K562 (cell line): ENCODE data around the gene HGS. TPM values are rescaled to one million over a fixed set of nuclear protein-coding genes. Genes with fewer than 3 reads are reported as not detected.

ENCODE experiments used
- CBX2 ChIP-seq: fragments of 200-600 bp; sonication (generic); IDR thresholded peaks from one replicate; pipeline ENCODE4 v1.6.1; 2012; ENCODE audit warnings: mild to moderate bottlenecking, low read length, inconsistent platforms; ENCODE audit not compliant: insufficient read depth, poor library complexity, severe bottlenecking
- CHD2 ChIP-seq: IDR thresholded peaks from 2 replicates; pipeline ENCODE4 v1.6.1; 2011; ENCODE audit warnings: low read depth, low read length
- E2F6 ChIP-seq, 2 experiments: IDR thresholded peaks; 2 replicates each; pipeline ENCODE4 v1.6.1; 2011; ENCODE audit warnings: borderline replicate concordance in 1 of 2, control low read depth in 1 of 2, low read depth in 1 of 2, low read length in 1 of 2, mild to moderate bottlenecking in 1 of 2, mixed read lengths in 1 of 2, moderate library complexity in 1 of 2; ENCODE audit not compliant: insufficient read depth in 1 of 2, insufficient read length in 1 of 2, poor library complexity in 1 of 2, severe bottlenecking in 1 of 2; ENCODE audit errors: extremely low read depth in 1 of 2
- ETV6 ChIP-seq, 3 experiments: fragments of 150-350 bp in 1 of 3; sonication (generic) in 1 of 3; formaldehyde crosslinking in 1 of 3; IDR thresholded peaks; 2 replicates each; pipeline versions ENCODE4 v1.6.1 to v1.8.0; 2014 to 2022; ENCODE audit warnings: borderline replicate concordance in 2 of 3, low read depth in 2 of 3, antibody characterized with exemption in 1 of 3, low read length in 1 of 3, mild to moderate bottlenecking in 1 of 3, missing genetic modification reagents in 1 of 3
- FOXK1 ChIP-seq: sonication (generic); formaldehyde crosslinking; IDR thresholded peaks from 2 replicates; pipeline ENCODE4 v1.8.0; 2022; ENCODE audit warnings: missing genetic modification reagents, mild to moderate bottlenecking, borderline replicate concordance
- GABPA ChIP-seq: fragments of 200-800 bp; sonication (Bioruptor generic); conservative IDR thresholded peaks from 2 replicates; pipeline ENCODE4 v1.6.1; 2016; ENCODE audit warnings: low read depth, missing genetic modification characterization, missing compliant biosample characterization
- HCFC1 ChIP-seq: IDR thresholded peaks from 2 replicates; pipeline ENCODE4 v1.6.1; 2012; ENCODE audit warnings: low read depth, low read length, improper control_type of control experiment
- MEIS2 ChIP-seq: fragments of 450-650 bp; IDR thresholded peaks from 2 replicates; pipeline ENCODE4 v1.6.1; 2014; ENCODE audit warnings: mild to moderate bottlenecking; ENCODE audit not compliant: partially characterized antibody
- NFXL1 ChIP-seq: fragments of 450-650 bp; formaldehyde crosslinking; IDR thresholded peaks from 2 replicates; pipeline ENCODE4 v1.4.0; 2021; ENCODE audit warnings: mild to moderate bottlenecking
- PHB ChIP-seq: fragments of 250-450 bp; sonication (Bioruptor Pico); IDR thresholded peaks from 2 replicates; pipeline ENCODE4 v1.5.0; 2021
- POLR2G ChIP-seq: fragments of 200-400 bp; formaldehyde crosslinking; IDR thresholded peaks from 2 replicates; pipeline ENCODE4 v1.6.1; 2017; ENCODE audit warnings: low read depth, mild to moderate bottlenecking, antibody characterized with exemption, low read length, moderate library complexity
- RBM15 ChIP-seq: fragments of 200-400 bp; formaldehyde crosslinking; IDR thresholded peaks from 2 replicates; pipeline ENCODE4 v1.6.1; 2018; ENCODE audit warnings: mild to moderate bottlenecking, low read length, moderate library complexity; ENCODE audit not compliant: insufficient read depth
- RNF2 ChIP-seq: sonication (generic); IDR thresholded peaks from 2 replicates; pipeline ENCODE4 v1.6.1; 2016
- SMARCA5 ChIP-seq: fragments of 450-650 bp; IDR thresholded peaks from 2 replicates; pipeline ENCODE4 v1.6.1; 2016
- SP2 ChIP-seq: IDR thresholded peaks from 2 replicates; pipeline ENCODE4 v1.6.1; 2011; ENCODE audit warnings: mild to moderate bottlenecking, low read depth, low read length, moderate library complexity; ENCODE audit not compliant: poor library complexity, severe bottlenecking; ENCODE audit errors: extremely low read depth
- WHSC1 ChIP-seq: IDR thresholded peaks from one replicate; pipeline ENCODE4 v1.6.1; 2012; ENCODE audit warnings: low read length, control low read depth, inconsistent platforms
- ZNF212 ChIP-seq: fragments of 450-650 bp; formaldehyde crosslinking; IDR thresholded peaks from 2 replicates; pipeline ENCODE4 v1.4.0; 2020; ENCODE audit warnings: mild to moderate bottlenecking
- ZNF232 ChIP-seq: sonication (generic); formaldehyde crosslinking; IDR thresholded peaks from 2 replicates; pipeline ENCODE4 v1.8.0; 2022; ENCODE audit warnings: mild to moderate bottlenecking, missing genetic modification reagents
- ZNF354B ChIP-seq: fragments of 250-450 bp; sonication (Bioruptor Pico); IDR thresholded peaks from 2 replicates; pipeline ENCODE4 v1.4.0; 2020
- ZNF407 ChIP-seq: fragments of 450-650 bp; IDR thresholded peaks from 2 replicates; pipeline ENCODE4 v1.6.1; 2016; ENCODE audit warnings: low read depth
- ZNF695 ChIP-seq: fragments of 450-650 bp; formaldehyde crosslinking; IDR thresholded peaks from 2 replicates; pipeline ENCODE4 v1.4.0; 2020; ENCODE audit warnings: mild to moderate bottlenecking, moderate library complexity
- ZNF780A ChIP-seq: fragments of 250-450 bp; sonication (Bioruptor Pico); IDR thresholded peaks from 2 replicates; pipeline ENCODE4 v1.5.0; 2021; ENCODE audit warnings: mild to moderate bottlenecking
- polyA plus RNA-seq, 8 experiments: library from polyadenylated mRNA; depleted of rRNA in 4 of 8; stranded (reverse) in 5 of 8; unstranded in 3 of 8; fragments of >200 nt; fragmentation: Nextera tagmentation in 2 of 8; fragmentation: Illumina TruSeq in 1 of 8; extraction: Ambion mirVana in 2 of 8; extraction: Trizol in 1 of 8; gene quantifications; 2 replicates each; pipeline versions ENCODE4 v1.2.1 to v1.2.3, GENCODE V29; 2011 to 2014; ENCODE audit warnings: inconsistent platforms in 1 of 8, missing spikeins in 1 of 8
- total RNA-seq, 7 experiments: library from RNA; depleted of rRNA in 6 of 7; stranded (reverse); fragments of >200 nt in 6 of 7; fragmentation: Illumina TruSeq in 2 of 7; extraction: Trizol in 2 of 7; gene quantifications; 2 replicates each; pipeline versions ENCODE4 v1.2.1 to v1.2.3, GENCODE V29; 2011 to 2021; ENCODE audit warnings: low replicate concordance in 1 of 7

HGS gene
- total and polyA plus RNA-seq, 9 of the 15 experiments (the other 6 are each of a cell fraction or from before 2014, with no cell fraction given) = 3.9 to 176 (median 77.1) TPM

GRCh38 chr17:81683208-81683583 is 615 bp upstream of the HGS start (continued):
- TF ChIP-seq MEIS2 (no peak), ETV6 (IDR thresholded peaks at IDR 0.05; ENCODE audit: borderline replicate concordance in 1 of 2, low read depth in 2 of 2, low read length in 1 of 2) (no peak), ETV6 (CRISPR knock-in tag; IDR thresholded peaks at IDR 0.05; ENCODE audit: borderline replicate concordance) (no peak), ZNF695 (CRISPR knock-in tag) (no peak), GABPA (no peak), ZNF407 (no peak), HCFC1 (no peak), NFXL1 (CRISPR knock-in tag) (no peak), ZNF780A (CRISPR knock-in tag) (no peak), E2F6 (IDR thresholded peaks at IDR 0.05; ENCODE audit: borderline replicate concordance in 1 of 2, extremely low read depth in 1 of 2, insufficient read depth in 1 of 2, insufficient read length in 1 of 2, low read depth in 1 of 2, low read length in 1 of 2, poor library complexity in 1 of 2, severe bottlenecking in 1 of 2) (no peak), RNF2 (no peak), ZNF354B (no peak), FOXK1 (peak; percentile 87; the same call in 1 of the 2 replicates), CHD2 (no peak), CBX2 (no peak), PHB (CRISPR knock-in tag) (no peak), ZNF232 (CRISPR knock-in tag) (0 out of 2 replicates have a peak, but pooled peaks have one; percentile 70), POLR2G (no peak), SP2 (no peak), ZNF212 (no peak), WHSC1 (no peak), RBM15 (0 out of 2 replicates have a peak, but pooled peaks have one; percentile 24), SMARCA5 (no peak)
